ENCODE data around the gene ZNF160.

DNA sequence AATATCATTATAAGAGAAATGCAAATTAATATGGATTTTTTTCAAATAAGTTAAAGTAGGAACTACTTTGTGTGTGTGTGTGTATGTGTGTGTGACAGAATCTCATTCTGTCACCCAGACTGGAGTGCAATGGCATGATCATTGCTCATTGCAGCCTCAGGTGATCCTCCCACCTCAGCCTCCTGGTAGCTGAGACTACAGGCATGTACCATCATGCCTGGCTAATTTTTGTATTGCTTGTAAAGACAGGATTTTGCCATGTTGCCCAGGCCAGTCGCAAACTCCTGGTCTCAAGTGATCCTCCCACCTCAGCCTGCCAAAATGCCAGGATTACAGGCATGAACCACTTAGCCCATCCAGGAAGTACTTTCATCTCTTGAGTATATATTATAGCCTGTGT is 61.9 kb downstream of the ZNF160 start:
- TF ChIP-seq, protein P1, sequence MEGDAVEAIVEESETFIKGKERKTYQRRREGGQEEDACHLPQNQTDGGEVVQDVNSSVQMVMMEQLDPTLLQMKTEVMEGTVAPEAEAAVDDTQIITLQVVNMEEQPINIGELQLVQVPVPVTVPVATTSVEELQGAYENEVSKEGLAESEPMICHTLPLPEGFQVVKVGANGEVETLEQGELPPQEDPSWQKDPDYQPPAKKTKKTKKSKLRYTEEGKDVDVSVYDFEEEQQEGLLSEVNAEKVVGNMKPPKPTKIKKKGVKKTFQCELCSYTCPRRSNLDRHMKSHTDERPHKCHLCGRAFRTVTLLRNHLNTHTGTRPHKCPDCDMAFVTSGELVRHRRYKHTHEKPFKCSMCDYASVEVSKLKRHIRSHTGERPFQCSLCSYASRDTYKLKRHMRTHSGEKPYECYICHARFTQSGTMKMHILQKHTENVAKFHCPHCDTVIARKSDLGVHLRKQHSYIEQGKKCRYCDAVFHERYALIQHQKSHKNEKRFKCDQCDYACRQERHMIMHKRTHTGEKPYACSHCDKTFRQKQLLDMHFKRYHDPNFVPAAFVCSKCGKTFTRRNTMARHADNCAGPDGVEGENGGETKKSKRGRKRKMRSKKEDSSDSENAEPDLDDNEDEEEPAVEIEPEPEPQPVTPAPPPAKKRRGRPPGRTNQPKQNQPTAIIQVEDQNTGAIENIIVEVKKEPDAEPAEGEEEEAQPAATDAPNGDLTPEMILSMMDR (conservative IDR thresholded peaks at IDR 0.05; ENCODE audit: low read depth in 2 of 2) = no peak
- TF ChIP-seq EZH2 (IDR thresholded peaks at IDR 0.05; ENCODE audit: low read depth, unreplicated experiment) (no peak), CREB1 (CRISPR knock-in tag; IDR thresholded peaks at IDR 0.05; ENCODE audit: low read depth) (no peak), POLR2AphosphoS5 (IDR thresholded peaks at IDR 0.05; ENCODE audit: low read depth) (no peak), NANOG (IDR thresholded peaks at IDR 0.05; ENCODE audit: borderline replicate concordance) (no peak)
- TF ChIP-seq, protein P2, sequence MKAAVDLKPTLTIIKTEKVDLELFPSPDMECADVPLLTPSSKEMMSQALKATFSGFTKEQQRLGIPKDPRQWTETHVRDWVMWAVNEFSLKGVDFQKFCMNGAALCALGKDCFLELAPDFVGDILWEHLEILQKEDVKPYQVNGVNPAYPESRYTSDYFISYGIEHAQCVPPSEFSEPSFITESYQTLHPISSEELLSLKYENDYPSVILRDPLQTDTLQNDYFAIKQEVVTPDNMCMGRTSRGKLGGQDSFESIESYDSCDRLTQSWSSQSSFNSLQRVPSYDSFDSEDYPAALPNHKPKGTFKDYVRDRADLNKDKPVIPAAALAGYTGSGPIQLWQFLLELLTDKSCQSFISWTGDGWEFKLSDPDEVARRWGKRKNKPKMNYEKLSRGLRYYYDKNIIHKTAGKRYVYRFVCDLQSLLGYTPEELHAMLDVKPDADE (IDR thresholded peaks at IDR 0.05) = no peak
- TF ChIP-seq, protein P3, sequence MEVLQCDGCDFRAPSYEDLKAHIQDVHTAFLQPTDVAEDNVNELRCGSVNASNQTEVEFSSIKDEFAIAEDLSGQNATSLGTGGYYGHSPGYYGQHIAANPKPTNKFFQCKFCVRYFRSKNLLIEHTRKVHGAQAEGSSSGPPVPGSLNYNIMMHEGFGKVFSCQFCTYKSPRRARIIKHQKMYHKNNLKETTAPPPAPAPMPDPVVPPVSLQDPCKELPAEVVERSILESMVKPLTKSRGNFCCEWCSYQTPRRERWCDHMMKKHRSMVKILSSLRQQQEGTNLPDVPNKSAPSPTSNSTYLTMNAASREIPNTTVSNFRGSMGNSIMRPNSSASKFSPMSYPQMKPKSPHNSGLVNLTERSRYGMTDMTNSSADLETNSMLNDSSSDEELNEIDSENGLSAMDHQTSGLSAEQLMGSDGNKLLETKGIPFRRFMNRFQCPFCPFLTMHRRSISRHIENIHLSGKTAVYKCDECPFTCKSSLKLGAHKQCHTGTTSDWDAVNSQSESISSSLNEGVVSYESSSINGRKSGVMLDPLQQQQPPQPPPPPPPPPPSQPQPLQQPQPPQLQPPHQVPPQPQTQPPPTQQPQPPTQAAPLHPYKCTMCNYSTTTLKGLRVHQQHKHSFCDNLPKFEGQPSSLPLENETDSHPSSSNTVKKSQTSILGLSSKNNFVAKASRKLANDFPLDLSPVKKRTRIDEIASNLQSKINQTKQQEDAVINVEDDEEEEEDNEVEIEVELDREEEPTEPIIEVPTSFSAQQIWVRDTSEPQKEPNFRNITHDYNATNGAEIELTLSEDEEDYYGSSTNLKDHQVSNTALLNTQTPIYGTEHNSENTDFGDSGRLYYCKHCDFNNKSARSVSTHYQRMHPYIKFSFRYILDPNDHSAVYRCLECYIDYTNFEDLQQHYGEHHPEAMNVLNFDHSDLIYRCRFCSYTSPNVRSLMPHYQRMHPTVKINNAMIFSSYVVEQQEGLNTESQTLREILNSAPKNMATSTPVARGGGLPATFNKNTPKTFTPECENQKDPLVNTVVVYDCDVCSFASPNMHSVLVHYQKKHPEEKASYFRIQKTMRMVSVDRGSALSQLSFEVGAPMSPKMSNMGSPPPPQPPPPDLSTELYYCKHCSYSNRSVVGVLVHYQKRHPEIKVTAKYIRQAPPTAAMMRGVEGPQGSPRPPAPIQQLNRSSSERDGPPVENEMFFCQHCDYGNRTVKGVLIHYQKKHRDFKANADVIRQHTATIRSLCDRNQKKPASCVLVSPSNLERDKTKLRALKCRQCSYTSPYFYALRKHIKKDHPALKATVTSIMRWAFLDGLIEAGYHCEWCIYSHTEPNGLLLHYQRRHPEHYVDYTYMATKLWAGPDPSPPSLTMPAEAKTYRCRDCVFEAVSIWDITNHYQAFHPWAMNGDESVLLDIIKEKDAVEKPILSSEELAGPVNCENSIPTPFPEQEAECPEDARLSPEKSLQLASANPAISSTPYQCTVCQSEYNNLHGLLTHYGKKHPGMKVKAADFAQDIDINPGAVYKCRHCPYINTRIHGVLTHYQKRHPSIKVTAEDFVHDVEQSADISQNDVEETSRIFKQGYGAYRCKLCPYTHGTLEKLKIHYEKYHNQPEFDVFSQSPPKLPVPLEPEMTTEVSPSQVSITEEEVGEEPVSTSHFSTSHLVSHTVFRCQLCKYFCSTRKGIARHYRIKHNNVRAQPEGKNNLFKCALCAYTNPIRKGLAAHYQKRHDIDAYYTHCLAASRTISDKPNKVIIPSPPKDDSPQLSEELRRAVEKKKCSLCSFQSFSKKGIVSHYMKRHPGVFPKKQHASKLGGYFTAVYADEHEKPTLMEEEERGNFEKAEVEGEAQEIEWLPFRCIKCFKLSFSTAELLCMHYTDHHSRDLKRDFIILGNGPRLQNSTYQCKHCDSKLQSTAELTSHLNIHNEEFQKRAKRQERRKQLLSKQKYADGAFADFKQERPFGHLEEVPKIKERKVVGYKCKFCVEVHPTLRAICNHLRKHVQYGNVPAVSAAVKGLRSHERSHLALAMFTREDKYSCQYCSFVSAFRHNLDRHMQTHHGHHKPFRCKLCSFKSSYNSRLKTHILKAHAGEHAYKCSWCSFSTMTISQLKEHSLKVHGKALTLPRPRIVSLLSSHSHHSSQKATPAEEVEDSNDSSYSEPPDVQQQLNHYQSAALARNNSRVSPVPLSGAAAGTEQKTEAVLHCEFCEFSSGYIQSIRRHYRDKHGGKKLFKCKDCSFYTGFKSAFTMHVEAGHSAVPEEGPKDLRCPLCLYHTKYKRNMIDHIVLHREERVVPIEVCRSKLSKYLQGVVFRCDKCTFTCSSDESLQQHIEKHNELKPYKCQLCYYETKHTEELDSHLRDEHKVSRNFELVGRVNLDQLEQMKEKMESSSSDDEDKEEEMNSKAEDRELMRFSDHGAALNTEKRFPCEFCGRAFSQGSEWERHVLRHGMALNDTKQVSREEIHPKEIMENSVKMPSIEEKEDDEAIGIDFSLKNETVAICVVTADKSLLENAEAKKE (CRISPR knock-in tag; IDR thresholded peaks at IDR 0.05) = no peak
